ENCODE results near the gene EML1. TPM values are rescaled to one million over a fixed set of nuclear protein-coding genes. Genes with fewer than 3 reads are reported as not detected.

The EML1 gene
- 27.2 and 55.7 TPM in 2 replicates for total RNA-seq

GRCh38 chr14:99793213-99794150 is at the start of gene EML1:
TSS of gene EML1 (plus strand) at chr14:99793413. CDS start at chr14:99793477, 64 bp downstream.

Small RNA genes lying within 50 kb of the gene (small RNA-seq; reads per million reads assigned to genes)
- gene RNU1-47P = not detected

Other genes starting within 250 kb of the EML1 start
- 12.4 and 42.7 TPM in 2 replicates for gene CCDC85C, start 189.2 kb upstream of the EML1 start, total RNA-seq
- gene HHIPL1, start 148.3 kb upstream of the EML1 start, total RNA-seq = 0.80 and 1.9 TPM in 2 replicates
- under 0.01 and 0.14 TPM in 2 replicates for gene CYP46A1, start 109.1 kb upstream of the EML1 start, total RNA-seq

All from thoracic aorta endothelial cell (primary cell).